ENCODE measurements around the gene FRMD5.
"Not testable (repeated sequence)": the region's sequence is repeated elsewhere in the genome, so short reads cannot be mapped to it uniquely, and the experiment has no call there.

FRMD5 gene

DNA sequence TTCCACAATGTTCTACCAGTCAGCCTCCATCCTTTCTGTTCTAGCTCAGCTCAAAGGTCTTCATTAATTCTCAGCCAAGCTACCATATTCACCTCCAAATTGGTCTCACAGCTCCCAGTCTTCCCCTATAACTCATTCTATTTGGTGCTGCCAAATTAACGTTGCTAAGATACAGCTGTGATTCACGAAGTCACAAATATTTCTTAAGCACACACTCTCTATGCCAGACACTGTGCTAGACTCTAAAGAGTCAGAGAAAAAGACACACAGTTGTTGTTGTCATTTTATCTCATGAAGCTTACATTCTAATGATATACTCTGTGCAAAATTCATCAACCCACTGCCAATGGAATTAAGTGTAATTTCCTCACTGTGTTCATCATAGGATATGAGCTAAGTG lies 102.8 kb downstream of the FRMD5 start:
- no peak for DNase-seq

DNA sequence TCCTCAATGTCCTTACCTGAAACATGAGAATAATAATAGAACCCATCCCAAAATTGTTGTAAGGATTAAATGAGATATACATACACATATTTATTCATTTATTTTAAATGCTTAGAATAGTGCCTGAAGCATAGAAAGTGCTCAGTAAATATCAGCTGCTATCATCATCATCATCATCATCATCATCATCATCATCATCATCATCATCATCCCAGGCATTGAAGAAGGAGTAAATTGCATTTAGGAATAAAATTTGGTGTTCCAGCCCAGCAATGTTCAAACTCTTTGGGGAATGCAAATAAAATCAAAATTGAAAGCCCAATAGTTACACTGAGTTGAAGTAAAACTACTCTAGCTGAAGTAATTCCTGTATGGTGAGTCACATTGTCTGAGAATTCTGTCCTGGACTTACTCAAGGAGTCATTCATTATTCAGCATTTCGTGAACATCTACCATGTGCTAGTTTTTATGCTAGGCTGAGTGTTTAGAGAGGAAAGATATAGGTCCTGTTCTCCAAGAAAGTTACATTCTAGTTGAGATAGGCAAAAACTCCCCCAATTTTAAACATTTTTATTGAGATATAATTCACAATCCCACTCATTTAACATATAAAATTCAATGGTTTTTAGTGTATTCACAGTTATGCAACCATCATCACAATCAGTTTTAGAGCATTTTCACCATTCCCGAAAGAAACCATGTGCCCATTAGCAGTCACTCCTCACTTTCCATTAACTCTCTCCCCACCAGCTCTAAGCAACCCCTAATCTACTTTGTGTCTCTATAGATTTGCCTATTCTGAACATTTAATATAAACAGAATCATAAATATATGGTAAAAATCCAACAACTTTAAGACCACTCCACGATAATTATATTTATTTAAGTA lies 107.2 kb downstream of the FRMD5 start:
- DNase-seq, result peak; percentile 70

DNA sequence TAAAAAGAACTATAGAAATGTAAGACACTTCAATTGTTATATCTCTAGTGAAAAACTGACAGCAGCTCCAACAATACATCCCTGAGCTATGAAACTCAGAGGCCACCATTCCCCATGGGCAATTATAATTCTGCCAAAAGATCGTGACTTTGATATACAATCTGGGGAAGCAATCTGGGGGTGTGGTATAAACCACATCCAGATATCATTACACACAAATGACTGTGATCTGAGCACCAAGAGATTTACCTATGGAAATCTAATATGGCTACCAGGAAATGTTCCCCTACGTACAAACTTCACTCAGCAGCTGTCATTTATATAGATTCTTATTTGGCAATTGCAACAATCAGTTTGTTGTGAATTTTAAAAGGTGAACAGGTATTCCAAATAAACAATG lies 110.3 kb downstream of the FRMD5 start:
- no peak for DNase-seq

DNA sequence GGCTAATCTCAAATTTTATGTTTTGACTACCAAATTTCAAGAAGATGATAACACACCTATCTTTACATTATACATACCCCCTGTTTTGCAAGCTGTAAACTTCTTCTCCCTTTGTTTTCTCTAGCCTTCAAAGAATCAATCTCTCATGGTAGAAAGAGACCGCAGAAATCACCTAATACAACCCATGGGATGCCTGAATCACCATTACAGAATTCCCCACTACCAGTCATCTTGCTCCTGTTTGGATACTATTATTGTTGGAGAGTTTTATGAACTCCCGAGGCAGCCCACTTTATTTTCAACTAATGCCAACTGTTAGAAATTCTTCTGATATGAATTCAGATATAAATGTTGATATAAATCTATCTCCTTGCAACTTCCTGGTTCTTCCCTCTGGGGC lies 110.9 kb downstream of the FRMD5 start:
- DNase-seq, result no peak

DNA sequence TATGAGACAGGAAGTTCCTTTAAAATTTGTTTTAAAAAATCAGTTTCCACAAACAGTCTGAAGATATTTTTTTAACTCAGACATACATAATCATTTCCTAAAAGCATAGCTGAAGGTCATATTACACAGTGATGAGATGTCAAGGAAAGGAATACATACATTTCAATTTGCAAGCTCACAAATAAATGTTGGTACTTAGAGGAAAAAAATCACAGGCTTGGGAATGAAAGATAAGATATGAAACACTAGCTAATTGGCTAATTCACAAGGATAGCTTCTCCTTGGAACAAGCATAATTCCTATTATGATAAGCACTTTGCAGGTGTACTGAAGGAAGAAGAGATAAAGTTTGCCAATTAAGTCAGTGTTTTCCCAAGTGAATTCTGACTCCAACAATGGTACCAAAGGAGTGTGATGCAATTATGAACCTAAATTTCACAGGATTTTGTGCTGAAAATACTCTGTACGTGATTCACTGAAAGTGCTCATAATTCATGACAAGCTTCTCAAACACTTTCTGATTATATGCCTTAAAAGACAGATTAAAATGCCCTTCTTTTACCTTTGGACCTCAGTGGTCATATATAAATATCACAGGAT lies 112.4 kb downstream of the FRMD5 start:
- peak; percentile 14 for DNase-seq

DNA sequence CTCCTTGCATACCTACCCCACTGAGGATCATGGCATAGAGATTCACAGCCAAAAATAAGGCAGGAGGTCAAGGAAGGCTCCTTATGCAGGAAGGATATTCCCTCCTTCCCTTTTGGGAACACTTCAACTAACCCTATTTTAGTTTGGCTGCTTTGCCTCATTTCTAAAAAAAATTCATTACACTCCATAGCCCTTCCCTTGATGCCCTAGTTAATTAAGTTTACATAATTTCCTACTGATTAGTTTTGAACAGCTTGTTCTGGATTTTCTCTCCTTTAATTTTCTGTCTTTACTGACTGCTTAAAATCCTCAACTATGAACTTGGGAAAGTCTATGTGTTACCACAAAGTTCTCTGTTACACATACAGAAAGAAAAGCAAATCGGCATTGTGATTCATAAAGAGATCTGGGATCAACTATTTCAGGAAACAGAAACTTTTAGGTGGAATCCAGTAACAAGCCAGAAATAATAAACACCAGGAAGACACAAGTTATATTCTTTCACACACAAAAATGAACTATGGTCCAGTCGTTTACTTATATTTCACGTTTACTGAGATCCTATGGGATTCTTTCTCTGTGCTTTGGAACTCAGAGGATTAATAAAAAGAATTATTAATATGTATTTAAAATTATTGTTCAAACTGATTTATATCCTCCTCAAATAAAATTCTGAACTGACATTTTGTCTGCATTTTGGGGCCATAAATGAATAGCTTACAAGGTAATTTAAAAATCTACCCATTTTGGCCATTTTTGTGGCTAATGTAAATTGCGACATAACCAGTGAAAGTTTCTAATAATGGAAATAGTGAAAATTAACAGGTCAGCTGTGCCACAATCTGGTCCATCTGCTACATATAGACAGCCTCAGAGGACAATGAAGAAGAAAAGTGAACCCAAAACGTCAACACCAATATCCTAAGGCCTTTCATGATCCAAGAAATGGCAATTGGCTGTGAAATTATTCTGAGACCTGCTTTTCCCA lies 113.8 kb downstream of the FRMD5 start:
- no peak for DNase-seq

DNA sequence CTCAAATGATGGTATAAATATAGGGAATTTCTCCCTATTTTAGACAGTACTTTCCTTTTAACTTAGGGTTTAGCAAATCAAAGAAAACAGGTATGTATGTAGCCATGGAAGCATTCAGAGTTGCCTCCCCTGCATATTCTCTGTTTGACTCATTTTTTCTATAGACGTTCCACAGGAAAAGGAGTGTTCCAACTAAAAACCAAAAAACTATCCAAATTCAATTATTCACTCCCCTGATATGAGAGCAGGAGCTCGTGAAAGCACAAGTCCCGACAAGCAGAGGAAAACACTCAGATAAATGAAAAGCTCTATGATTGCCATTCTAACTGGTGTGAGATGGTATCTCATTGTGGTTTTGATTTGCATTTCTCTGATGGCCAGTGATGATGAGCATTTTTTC lies 119.5 kb downstream of the FRMD5 start:
- DNase-seq, result peak; percentile 70

DNA sequence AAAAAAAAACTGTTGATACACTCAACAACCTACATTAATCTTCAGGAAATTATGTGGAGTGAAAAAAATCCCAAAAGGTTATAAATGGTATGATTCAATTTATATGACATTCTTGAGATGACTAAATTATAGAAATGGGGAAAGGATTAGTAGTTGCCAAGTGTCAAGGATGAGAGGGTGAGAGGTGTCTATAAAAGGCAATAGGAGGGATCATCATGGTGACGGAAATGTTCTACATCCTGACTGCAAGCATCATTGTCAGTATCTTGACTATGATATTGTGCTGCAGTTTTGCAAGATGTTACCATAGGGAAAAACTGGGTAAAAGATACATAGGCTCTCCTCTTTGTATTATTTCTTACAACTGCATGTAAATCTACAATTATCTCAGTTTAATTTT lies 125.6 kb downstream of the FRMD5 start:
- DNase-seq, result no peak

DNA sequence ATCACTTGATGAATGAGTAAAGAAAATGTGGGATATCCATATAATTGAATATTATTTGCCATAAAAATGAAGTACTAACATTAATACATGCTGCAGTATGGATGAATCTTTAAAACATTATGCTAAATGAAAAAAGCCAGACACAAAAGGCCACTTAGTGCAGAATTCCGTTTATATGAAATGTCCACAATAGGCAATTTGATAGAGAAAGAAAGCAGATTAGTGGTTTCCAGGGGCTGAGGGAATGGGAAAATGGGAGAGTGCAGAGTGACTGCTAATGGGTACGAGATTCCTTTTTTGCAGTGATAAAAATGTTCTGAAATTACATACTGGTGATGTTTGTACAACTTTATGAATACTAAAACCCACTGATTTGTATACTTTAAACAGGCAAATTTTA lies 126.7 kb downstream of the FRMD5 start:
- no peak for DNase-seq

DNA sequence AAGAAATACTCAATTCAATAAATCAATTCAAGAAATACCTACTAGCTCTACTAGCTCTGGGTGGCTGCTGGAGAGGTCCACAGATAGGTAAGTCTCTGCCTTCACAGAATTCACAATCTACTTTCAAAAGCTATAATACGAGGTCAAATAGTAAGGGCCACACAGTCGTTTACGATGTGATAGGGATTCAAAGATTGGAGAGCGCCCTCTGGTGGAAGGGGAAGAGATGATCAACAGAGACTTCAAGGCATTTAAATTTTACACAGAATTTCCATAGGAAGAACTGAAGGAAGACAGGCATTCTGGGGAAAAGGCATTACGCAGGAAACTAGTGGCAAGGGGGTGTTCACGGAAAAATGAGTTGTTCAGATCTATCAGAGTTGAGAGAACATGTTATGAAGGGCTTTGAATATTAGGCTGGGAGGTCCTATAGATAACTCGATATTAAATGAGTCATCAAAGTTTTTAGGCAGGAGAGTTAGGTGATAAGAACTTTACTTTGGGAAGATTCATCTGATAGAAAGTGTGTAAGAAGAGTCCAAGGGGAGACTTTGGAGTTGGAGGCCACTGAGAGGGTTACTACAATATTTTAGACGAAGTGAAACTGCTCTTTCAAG lies 128.8 kb downstream of the FRMD5 start:
- peak; percentile 23 for DNase-seq

DNA sequence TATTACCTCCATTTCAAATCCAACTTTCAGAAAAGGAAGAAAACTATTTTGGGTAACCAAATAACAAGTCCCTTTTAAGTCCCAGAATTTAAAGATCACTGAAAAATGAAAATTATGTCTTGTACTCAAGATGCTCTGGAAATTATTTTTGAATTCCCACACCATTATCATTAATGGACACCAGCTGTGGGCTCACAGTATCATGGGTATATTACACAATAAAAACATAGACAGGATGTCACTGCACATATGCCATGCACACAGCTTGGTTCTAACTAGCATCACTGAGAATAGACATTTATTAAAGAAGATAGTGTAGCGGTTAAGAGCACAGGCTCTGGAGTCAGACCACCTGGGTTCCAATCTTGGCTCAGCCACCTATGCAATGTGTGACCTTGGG lies 130.4 kb downstream of the FRMD5 start:
- no peak for DNase-seq

DNA sequence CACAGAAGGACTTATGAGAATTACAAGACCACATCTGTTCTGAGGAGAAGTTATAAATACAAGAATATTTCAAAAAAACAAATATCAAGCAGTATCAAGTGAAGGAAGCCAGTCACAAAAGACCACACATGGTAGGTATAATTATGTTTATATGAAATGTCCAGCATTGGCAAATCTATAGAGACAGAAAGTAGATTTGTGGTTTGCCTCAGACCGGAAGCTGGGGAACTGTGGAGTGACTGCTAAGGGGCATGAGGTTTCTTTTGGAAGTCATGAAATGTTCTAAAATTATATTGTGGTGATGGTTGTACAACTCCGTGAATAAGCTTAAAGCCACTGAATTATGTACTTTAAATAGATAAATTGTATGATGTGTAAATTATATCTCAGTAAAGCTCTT lies 136.9 kb downstream of the FRMD5 start:
- no peak for DNase-seq

DNA sequence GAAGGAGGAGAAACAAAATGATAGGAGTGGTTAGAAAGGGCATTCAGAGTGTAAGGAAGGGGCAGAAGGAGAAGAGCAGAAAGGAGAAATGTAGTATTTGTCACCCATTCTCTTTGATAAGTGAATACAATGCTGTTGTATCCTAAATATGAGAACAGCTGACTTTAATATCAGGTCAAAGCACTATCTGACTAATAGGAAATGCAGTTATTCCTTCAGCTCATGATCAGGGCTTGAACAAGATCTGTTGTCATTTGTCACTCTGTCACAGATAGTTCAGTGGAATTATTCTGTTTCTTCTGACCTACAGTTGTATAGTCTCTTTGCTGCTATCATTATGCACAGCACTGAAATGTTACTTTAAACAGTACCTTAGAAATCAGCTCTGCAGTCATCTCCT lies 149.4 kb downstream of the FRMD5 start:
- no peak for DNase-seq

DNA sequence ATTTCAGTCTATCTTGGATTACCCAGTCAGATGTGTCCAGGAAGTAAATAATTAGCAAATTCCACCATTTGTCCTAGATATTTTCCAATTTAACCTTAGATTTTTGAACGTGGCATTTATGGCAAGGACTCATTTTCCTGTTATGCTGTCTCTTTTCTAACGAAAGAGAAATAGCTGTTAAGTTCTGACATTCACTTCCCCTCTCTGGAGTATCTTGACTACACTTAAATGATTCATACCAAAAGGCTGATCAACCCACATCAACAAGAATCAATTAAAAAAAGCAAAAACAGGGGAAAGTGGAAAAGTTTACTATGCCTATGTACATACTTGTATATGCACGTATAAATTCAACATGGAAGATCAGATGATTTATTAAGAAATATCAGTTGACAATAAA lies 149.9 kb downstream of the FRMD5 start:
- DNase-seq, result no peak

DNA sequence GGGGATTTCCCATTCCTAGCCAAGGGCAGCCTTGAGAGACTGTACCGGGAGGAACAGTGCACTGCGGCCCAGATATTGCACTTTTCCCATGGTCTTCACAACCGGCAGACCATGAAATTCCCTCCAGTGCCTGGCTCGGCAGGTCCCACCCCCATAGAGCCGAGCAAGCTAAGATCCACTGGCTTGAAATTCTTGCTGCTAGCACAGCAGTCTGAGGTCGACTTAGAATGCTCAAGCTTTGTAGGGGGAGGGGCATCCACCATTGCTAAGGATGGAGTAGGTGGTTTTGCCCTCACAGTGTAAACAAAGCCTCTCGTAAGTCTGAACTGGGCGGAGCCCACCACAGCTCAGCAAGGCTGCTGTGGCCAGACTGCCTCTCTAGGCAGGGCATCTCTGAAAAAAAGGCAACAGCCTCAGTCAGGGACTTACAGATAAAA lies 156.3 kb downstream of the FRMD5 start:
- no peak for DNase-seq

DNA sequence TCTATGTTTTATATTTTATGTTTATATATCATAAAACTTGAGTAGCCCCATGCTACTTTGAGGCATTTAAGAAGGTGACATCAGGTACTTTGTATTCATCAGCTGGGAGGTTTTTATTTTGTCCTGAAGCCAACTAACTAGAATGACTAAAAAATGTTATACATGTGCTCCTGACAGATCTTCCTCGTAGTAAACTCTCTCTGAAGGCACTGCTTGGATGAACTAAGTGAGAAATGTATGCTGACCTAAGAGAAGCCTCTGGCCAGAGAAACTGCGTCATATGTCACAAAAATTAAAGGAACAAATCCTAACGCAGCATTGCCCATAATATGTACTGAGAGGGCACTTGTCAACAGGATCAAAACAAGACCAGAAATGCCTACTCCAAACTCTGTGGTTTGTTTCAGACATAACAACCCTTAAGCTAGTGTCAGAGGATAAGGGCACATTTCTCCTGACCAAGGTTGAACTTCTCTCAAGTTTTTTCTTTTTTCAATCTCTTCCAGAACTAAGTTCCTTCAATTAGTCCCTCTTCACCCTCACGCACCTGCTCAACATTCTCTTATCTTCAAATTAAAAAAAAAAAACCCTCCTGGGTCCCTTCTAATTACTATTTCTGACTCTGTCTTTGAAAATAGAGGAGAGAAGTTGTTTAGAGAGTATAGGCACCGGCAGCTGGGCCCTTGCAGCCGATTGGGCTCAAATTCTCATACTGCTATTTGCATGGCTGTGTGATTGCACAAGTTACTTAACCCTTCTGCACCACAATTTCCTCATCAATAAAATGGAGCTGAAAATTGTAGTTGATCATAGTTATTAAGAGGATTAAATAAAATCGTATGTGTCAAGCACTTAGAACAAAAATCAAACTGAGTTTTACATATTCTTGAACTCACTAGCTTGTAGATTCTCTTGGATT lies 159.0 kb downstream of the FRMD5 start:
- no peak for DNase-seq

DNA sequence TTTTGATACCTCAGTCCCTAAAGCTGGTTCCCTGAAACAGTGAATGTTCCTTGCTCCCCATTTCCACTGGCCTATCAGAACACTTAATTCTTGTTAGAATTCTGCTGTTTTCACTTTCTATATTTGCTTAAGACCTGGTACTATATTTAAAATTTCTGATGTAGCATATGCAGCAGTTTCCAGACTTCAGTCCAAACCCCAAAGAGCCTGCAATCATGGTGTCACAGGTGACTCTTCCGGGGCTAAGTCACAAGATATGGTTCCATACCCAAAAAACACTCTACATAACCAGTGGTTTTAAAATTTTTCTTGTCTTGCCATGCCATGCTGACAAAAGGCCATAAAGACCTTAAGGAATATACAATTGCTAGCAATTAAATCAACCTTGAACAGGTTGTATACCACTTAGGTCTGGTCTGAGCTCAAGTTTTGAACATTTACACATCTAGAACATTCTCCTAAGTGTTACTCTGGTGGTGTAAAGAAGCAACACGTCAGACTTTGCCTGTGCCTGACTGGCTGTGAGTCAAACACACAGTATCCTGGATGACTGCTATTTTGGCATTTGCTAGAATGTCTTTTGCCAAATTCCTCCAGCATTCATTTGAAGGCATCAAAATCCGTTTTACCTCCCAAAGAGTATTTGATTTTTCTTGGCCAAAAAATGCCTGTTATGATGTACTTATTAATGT lies 160.0 kb downstream of the FRMD5 start:
- DNase-seq, result peak; percentile 46

DNA sequence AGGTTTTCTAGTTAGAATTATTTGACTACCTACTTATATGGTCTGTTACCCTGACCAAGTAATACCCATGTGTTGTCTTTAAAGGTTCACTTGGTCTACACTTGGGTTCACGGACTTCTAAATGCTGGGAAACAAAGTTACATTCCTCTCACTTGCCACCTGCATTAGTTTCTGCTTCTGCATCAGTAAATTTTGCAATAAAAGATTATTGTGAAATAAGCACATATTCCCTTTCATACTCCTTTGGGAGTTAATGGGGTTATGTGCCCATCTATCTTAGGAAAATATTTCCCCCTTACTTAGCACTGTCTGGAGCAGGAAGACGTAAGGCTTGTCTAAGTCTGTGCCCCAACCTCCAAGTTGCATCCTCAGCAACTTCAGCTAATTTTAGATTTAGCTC lies 160.7 kb downstream of the FRMD5 start:
- DNase-seq, result no peak

DNA sequence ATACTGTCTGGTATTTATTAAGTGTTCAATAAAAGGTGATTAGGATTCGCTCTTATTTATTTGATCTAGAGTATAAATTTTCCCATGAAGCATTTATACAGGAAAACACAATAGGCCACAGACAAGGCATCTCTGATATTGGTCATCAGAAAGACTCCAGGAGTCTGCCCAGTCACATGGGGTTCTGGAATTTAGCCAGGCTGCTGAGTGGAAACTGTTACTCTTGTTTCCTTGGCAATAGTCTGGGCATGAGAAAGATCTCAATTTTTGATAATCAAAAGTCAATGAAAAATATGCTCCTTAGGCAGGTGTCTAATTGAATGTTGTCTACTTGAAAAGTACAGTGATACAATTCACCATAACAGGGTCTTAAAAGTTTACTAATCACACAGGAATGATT lies 161.2 kb downstream of the FRMD5 start:
- peak; percentile 39 for DNase-seq

DNA sequence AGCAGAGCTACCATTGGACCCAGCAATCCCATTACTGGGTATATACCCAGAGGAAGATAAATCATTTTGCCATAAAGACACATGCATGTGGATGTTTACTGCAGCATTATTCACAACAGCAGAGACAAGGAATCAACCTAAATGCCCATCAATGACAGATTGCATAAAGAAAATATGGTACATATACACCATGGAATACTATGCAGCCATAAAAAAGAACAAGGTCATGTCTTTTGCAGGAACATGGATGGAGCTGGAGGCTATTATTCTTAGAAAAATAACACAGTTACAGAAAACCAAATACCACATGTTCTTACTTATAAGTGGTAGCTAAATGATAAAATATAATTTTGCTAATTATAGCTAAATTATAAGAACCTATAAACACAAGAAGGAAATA lies 162.3 kb downstream of the FRMD5 start:
- DNase-seq, result not testable (repeated sequence)

DNA sequence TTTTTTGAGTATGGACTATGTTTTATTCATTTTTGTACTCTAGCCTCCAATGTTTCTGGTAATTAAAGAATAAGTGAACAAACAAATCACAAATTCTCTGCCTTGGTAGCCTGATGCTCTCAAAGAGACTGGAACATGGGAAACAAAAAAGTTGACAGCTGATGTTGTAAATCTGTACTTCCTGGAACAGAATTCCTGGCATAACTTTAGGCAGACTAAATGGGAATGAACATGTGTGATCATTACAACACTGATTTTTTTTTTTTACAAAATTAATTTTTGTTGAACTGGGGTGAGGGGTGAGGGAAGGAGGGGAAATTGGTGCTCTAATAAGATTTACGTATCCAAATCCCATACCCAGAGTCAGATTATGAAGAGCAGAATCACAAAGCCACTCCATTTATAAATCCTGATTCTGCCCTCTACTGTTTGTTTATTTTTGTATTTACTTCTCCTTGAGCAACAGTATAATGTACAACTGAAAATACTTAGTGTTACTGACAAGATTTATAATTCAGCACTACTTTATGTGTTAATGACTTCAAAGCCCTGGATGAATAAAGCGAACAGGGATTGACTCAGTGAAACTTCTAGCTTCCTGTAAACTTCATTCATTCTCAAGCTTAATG lies 165.0 kb downstream of the FRMD5 start:
- DNase-seq, result peak; percentile 20
